Muscle of leg (tissue), 11 donors: ENCODE measurements around the gene MFSD12. TPM values are rescaled to one million over a fixed set of nuclear protein-coding genes. Genes with fewer than 3 reads are reported as not detected.

Experiments used
- DNase-seq: peaks from one replicate; pipeline ENCODE4 v3.0.0; 2013
- H3K27ac ChIP-seq: one replicate; pipeline ENCODE4 v1.5.1; 2013; ENCODE audit warnings: mild to moderate bottlenecking, low read length, control low read depth
- H3K27me3 ChIP-seq: one replicate; pipeline ENCODE4 v1.6.1; 2013; ENCODE audit warnings: low read length; ENCODE audit not compliant: control insufficient read depth, insufficient read depth
- H3K36me3 ChIP-seq: one replicate; pipeline ENCODE4 v1.6.1; 2013; ENCODE audit warnings: low read length; ENCODE audit not compliant: control insufficient read depth, insufficient read depth
- H3K4me1 ChIP-seq: one replicate; pipeline ENCODE4 v1.6.1; 2013; ENCODE audit warnings: low read length; ENCODE audit not compliant: control insufficient read depth, insufficient read depth
- H3K4me3 ChIP-seq: one replicate; pipeline ENCODE4 v1.5.1; 2013; ENCODE audit warnings: low read length, control low read depth
- H3K9me3 ChIP-seq: replicated peaks from 2 replicates; pipeline ENCODE4 v1.6.1; 2013; ENCODE audit warnings: low read depth, low read length; ENCODE audit not compliant: control insufficient read depth
- WGBS: methylation state at CpG from one replicate; pipeline ENCODE4 v1.1.5; 2013; ENCODE audit warnings: missing lambda C conversion rate; ENCODE audit not compliant: insufficient coverage; 5-methylcytosine and 5-hydroxymethylcytosine counted together
- polyA plus RNA-seq, 8 donors: library from polyadenylated mRNA; unstranded; fragments of 120-200 nt; gene quantifications; one replicate each; pipeline versions ENCODE4 v1.2.1 to v1.2.3, GENCODE V29; 2013; ENCODE audit warnings: inconsistent platforms in 1 of 8, low replicate concordance in 1 of 8; ENCODE audit not compliant: insufficient read length in 8 of 8, insufficient read depth in 1 of 8
- total RNA-seq: library from RNA; stranded (reverse); fragments of 120-200 nt; gene quantifications from one replicate; pipeline ENCODE4 v1.2.4, GENCODE V29; 2013

MFSD12 gene
- total and polyA plus RNA-seq, 9 donors = 15.3 to 39.7 (median 27.6) TPM

DNA sequence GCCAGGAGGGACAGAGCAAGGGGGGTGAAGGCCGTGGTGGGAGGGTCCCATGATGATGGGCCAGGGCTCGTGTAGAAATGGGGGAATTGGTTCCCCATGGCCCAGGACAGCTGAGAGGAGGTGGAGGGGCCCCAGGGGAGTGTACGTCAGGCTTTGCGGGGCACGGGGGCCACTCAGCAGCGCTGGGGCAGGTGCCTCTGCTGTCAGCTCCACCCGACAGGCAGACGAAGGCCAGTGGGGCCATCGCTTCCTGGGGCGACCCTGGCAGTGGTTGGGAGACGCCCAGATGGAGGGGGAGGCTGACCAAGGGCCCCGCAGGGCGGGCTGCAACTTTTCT lies 20.3 kb downstream of the MFSD12 start:
- 51% methylated on average over 12 of the region's 13 CpGs for WGBS
- H3K27ac ChIP-seq = no peak overlapping the region

DNA sequence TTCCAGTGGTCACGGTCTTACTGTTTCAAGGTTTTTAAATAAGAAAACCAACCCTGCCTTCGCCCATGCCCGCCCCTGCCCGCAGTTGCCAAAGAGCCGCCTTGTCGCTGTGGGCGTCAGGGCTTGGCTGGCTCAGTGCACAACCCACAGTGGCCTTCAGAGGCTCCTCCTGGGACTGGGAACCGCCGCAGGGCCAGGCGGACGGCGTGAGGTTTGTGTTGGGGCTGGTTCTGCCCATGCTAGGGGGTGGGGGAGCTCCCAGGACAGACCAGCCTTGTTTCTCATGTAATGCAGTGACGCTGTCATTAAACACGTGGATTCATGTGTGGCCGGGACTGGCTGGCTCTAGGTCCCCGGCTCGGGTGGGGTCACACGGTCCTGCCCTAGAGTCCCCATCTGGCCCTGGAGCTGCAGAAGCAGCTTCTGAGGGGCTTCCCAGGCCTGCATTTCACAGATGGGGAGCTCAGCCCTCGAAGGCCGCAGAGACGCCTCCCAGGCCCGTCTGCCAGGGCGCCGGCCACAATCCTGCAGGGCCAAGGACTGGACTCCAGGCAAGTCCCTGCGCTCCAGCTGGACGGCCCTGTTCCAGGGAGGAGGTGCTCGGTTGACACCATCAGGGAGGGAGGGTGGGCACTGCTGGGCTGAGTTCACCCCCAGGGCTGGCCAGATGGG lies 20.8 kb downstream of the MFSD12 start:
- DNase-seq = peak; percentile 65
- H3K27me3 ChIP-seq = no peaks in the 10 kb centered on the region
- WGBS = 57% methylated on average over 27 of the region's 27 CpGs
- peaks cover 9% of the 10 kb centered on the region for H3K4me1 ChIP-seq
- no peak overlapping the region for H3K4me3 ChIP-seq
- no peaks in the 10 kb centered on the region for H3K9me3 ChIP-seq
- H3K36me3 ChIP-seq = peaks cover 66% of the 10 kb centered on the region
- H3K27ac ChIP-seq = no peak overlapping the region

More for the DNA sequence above, 20.3 kb downstream of the MFSD12 start:
- no peaks in the 10 kb centered on the region for H3K27me3 ChIP-seq
- H3K9me3 ChIP-seq = no peaks in the 10 kb centered on the region
- H3K4me1 ChIP-seq = peaks cover 9% of the 10 kb centered on the region
- no peak overlapping the region for H3K4me3 ChIP-seq
- DNase-seq = no peak
- peaks cover 62% of the 10 kb centered on the region for H3K36me3 ChIP-seq

- Histone ChIP-seq H3K27ac (no peak overlapping the region), H3K9me3 (no peaks in the 10 kb centered on the region)
These were observed 21.4 kb downstream of the MFSD12 start for GRCh38 chr19:3535981-3536380.

GRCh38 chr19:3535563-3535965 lies 21.8 kb downstream of the MFSD12 start:
- no peak for DNase-seq
- Histone ChIP-seq H3K27ac (no peak overlapping the region), H3K36me3 (peaks cover 74% of the 10 kb centered on the region), H3K9me3 (no peaks in the 10 kb centered on the region), H3K27me3 (no peaks in the 10 kb centered on the region), H3K4me1 (peaks cover 9% of the 10 kb centered on the region), H3K4me3 (no peak overlapping the region)
- WGBS = 96% methylated on average over 9 of the region's 14 CpGs

More at GRCh38 chr19:3535981-3536380, 21.4 kb downstream of the MFSD12 start:
- Histone ChIP-seq H3K36me3 (peaks cover 72% of the 10 kb centered on the region), H3K4me3 (no peak overlapping the region), H3K27me3 (no peaks in the 10 kb centered on the region), H3K4me1 (peaks cover 9% of the 10 kb centered on the region)
- WGBS = 81% methylated on average over 5 of the region's 10 CpGs
- no peak for DNase-seq

DNA sequence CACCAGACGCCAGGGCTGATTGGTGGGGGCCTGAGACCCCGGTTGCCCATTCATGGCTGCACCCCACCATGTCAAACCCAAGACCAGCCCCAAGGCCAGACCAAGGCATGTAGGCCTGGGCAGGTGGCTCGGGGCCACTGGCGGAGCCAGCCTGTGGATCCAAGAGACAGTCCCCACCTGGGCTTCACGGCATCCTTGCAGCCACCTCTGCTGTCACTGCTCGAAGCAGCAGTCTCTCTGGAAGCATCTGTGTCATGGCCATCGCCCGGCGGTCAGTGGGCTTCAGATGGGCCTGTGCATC lies 22.2 kb downstream of the MFSD12 start:
- no peak overlapping the region for H3K4me3 ChIP-seq
- WGBS = 89% methylated on average over 9 of the region's 9 CpGs
- no peak for DNase-seq
- peaks cover 9% of the 10 kb centered on the region for H3K4me1 ChIP-seq
- peaks cover 74% of the 10 kb centered on the region for H3K36me3 ChIP-seq
- H3K27ac ChIP-seq = no peak overlapping the region
- no peaks in the 10 kb centered on the region for H3K9me3 ChIP-seq
- H3K27me3 ChIP-seq = no peaks in the 10 kb centered on the region

GRCh38 chr19:3534375-3535234 lies 22.8 kb downstream of the MFSD12 start:
- no peaks in the 10 kb centered on the region for H3K9me3 ChIP-seq
- H3K36me3 ChIP-seq = peaks cover 72% of the 10 kb centered on the region
- no peak for DNase-seq
- H3K4me1 ChIP-seq = peaks cover 9% of the 10 kb centered on the region
- 85% methylated on average over 37 of the region's 38 CpGs for WGBS
- no peaks in the 10 kb centered on the region for H3K27me3 ChIP-seq
- no peak overlapping the region for H3K27ac ChIP-seq
- H3K4me3 ChIP-seq = no peak overlapping the region

GRCh38 chr19:3533563-3534216 lies 23.7 kb downstream of the MFSD12 start:
- Histone ChIP-seq H3K27ac (no peak overlapping the region), H3K27me3 (no peaks in the 10 kb centered on the region), H3K9me3 (no peaks in the 10 kb centered on the region), H3K4me3 (no peak overlapping the region), H3K36me3 (peaks cover 64% of the 10 kb centered on the region), H3K4me1 (peaks cover 9% of the 10 kb centered on the region)
- no peak for DNase-seq
- 71% methylated on average over 11 of the region's 12 CpGs for WGBS

DNA sequence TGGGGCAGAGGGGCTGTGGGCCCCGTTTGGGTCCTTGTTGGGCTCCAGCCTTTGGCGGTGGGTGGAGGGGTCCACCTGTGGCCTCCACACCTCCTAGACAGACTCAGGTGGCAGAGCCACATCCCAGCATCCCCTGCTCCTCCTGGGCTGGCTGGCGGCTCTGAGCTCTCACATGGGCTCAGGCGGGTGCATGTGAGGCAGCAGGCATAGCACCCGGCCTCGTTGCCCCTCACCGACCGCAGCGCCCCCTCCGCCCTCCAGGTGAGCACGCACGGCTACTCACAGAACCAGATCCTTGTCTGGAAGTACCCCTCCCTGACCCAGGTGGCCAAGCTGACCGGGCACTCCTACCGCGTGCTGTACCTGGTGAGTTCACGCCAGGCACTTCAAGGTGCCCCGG lies 24.4 kb downstream of the MFSD12 start:
- no peak for DNase-seq
- no peaks in the 10 kb centered on the region for H3K9me3 ChIP-seq
- no peak overlapping the region for H3K4me3 ChIP-seq
- WGBS = 86% methylated on average over 15 of the region's 17 CpGs
- H3K27me3 ChIP-seq = no peaks in the 10 kb centered on the region
- peaks cover 63% of the 10 kb centered on the region for H3K36me3 ChIP-seq
- H3K27ac ChIP-seq = no peak overlapping the region
- peaks cover 9% of the 10 kb centered on the region for H3K4me1 ChIP-seq

DNA sequence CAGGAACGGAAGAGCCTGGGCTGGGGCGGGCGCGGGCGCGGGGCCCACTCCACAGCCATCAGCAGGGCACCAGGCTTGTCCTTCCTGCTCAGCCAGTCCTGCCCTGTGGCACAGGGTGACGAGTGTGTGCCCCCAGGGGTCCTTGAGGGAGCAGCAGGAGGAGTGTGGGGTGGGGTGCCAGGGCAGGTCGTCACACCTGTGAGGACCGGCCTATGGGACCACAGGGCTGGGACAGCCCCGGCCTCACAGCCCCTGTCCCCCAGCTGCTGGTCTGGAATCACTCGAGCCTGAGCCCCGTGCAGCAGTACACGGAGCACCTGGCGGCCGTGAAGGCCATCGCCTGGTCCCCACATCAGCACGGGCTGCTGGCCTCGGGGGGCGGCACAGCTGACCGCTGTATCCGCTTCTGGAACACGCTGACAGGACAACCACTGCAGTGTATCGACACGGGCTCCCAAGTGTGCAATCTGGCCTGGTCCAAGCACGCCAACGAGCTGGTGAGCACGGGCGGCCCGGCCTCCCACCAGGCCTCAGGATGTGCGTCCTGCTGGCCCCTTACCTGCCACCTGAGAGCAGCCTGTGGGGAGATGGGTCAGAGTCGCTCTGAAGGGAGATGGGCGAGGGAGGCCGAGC lies 25.1 kb downstream of the MFSD12 start:
- WGBS = 88% methylated on average over 32 of the region's 33 CpGs
- no peak overlapping the region for H3K4me3 ChIP-seq
- DNase-seq = no peak
- no peak overlapping the region for H3K27ac ChIP-seq
- peaks cover 68% of the 10 kb centered on the region for H3K36me3 ChIP-seq
- peaks cover 9% of the 10 kb centered on the region for H3K4me1 ChIP-seq
- no peaks in the 10 kb centered on the region for H3K27me3 ChIP-seq
- H3K9me3 ChIP-seq = no peaks in the 10 kb centered on the region

GRCh38 chr19:3531716-3532115 lies 25.7 kb downstream of the MFSD12 start:
- Histone ChIP-seq H3K27me3 (no peaks in the 10 kb centered on the region), H3K27ac (no peak overlapping the region), H3K9me3 (no peaks in the 10 kb centered on the region), H3K36me3 (peaks cover 74% of the 10 kb centered on the region), H3K4me3 (no peak overlapping the region), H3K4me1 (peaks cover 4% of the 10 kb centered on the region)
- 88% methylated on average over 28 of the region's 29 CpGs for WGBS
- DNase-seq = no peak
